ENCODE results near the gene CHP2.

The CHP2 gene

DNA sequence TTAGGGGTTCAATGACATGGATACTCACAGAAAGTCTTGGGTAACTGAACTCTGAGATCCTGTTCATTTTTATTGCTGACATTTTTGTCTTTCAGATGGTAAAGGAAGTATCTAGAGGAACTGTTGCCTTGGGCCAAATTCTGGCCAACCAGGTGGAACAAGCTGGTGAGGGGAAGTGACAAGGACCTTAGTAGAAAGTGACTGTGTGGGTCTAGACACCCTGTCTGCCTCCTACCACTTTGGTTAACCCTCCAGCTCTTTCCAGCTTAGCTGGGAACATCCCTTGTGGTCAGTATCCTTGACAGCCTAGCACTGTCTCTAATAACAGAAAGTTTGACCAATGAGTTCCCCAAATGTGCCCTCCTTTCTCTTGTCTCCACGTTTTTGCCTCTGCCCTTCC is 52.2 kb downstream of the CHP2 start:
- no peak for DNase-seq (ENCODE audit: low read depth in 4 of 4, low spot score in 1 of 4)

All from stimulated activated CD4-positive, alpha-beta T cell treated with anti-CD3 and anti-CD28 coated beads, Interleukin-1b, Interleukin-23, amount 100 ng/mL, for 24 hours (primary cell).